KOPT-K1 (cell line): ENCODE data around the gene FAM186B.

Experiments
- H3K27ac ChIP-seq: fragments of 200-600 bp; sonication (generic); 2 replicates; pipeline ENCODE4 v1.5.1; 2016; ENCODE audit warnings: antibody characterized with exemption, mild to moderate bottlenecking, low read depth, low read length; ENCODE audit not compliant: poor library complexity, severe bottlenecking
- H3K36me3 ChIP-seq: fragments of 200-600 bp; sonication (generic); 2 replicates; pipeline ENCODE4 v1.5.1; 2017; ENCODE audit warnings: antibody characterized with exemption, mild to moderate bottlenecking, low read length, moderate library complexity; ENCODE audit not compliant: insufficient read depth
- H3K9me3 ChIP-seq: fragments of 200-600 bp; sonication (generic); 2 replicates; pipeline ENCODE4 v1.5.1; 2017; ENCODE audit warnings: antibody characterized with exemption, low read length, mild to moderate bottlenecking; ENCODE audit not compliant: insufficient read depth, poor library complexity, severe bottlenecking

FAM186B gene

GRCh38 chr12:49599961-49600360 lies 5.5 kb downstream of the FAM186B start:
- no peaks in the 10 kb centered on the region for H3K36me3 ChIP-seq
- no peaks in the 10 kb centered on the region for H3K9me3 ChIP-seq
- no peak overlapping the region for H3K27ac ChIP-seq

DNA sequence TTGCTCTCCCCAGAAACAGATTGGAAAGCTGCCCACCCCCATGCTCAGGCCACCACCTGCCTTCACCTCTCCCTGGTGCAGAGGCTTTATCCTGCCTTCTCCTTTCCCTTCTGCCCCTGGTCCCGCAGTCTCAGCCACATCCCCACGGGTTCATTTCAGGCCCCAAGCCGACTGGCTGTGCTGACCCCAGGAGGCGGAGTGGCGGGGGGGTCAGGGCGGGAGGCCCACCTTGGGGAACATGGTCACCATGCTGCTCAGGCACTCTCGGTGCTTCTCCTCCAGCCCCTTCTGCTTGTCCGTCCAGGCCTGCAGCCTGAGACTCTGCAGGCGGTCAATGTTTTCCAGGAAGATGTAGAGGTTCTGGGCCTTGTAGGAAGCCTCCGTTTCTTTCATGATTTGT lies 6.9 kb downstream of the FAM186B start:
- Histone ChIP-seq H3K27ac (no peak overlapping the region), H3K36me3 (no peaks in the 10 kb centered on the region), H3K9me3 (no peaks in the 10 kb centered on the region)

- peaks cover 23% of the 10 kb centered on the region for H3K36me3 ChIP-seq
- H3K27ac ChIP-seq: no peak overlapping the region
- H3K9me3 ChIP-seq: no peaks in the 10 kb centered on the region
Observed at GRCh38 chr12:49588721-49589516, 16.5 kb downstream of the FAM186B start.

DNA sequence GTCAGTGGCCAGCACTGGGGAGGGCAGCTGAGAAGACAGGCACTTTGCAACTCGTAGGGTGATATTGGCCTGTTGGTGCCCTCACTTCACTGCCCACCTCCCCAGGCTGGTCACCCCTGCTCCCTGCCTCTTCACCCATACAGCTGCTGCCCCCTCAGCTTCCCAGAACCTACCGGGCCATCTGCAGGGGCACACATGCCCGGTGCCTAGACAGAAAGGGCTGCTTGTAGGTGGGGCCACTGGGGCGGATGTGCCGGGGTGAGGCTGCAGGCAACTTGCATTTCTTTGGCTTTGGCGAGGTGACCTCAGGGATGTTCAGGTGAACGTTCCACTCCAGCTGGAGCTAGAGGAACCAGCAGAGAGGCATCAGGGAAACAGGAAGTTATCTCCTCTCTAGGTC lies 17.2 kb downstream of the FAM186B start:
- no peaks in the 10 kb centered on the region for H3K9me3 ChIP-seq
- H3K36me3 ChIP-seq: peaks cover 29% of the 10 kb centered on the region
- H3K27ac ChIP-seq: no peak overlapping the region

DNA sequence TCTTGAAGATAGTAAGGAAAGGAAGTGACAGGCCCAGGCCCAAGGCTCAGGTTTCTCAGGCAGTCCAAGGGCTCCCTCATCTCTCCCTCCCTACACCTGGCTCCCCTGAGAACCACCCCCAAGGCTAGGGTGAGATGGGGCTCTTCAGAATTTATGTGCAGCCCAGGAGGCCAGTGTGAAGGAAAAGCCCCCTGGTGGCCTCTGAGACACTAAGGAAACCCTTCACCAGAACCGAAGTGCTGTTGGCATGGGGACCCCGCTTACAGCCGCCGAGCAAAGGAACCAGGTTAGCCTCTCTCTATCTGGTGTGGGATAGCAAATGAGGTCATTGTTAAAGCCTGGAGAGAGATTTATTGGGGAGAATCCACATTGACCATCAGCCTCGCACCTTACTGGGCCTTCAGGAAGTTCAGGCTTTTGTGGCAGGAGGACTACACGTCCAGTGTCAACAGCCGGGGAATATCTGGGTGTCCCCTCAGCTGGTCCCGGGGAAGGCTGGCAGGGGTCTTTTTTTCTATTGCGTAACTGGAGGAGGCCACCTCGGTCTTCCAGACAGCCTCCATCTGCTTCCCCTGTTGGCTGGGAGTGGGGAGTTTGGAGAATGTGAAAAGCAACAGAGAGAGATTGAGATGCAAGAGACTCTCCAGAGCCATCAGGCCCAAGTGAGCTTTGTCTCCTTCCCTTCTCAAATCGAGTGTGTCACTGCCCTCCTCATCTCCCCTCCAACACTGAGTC lies 18.1 kb downstream of the FAM186B start:
- no peak overlapping the region for H3K27ac ChIP-seq
- H3K36me3 ChIP-seq: peaks cover 29% of the 10 kb centered on the region
- H3K9me3 ChIP-seq: no peaks in the 10 kb centered on the region

DNA sequence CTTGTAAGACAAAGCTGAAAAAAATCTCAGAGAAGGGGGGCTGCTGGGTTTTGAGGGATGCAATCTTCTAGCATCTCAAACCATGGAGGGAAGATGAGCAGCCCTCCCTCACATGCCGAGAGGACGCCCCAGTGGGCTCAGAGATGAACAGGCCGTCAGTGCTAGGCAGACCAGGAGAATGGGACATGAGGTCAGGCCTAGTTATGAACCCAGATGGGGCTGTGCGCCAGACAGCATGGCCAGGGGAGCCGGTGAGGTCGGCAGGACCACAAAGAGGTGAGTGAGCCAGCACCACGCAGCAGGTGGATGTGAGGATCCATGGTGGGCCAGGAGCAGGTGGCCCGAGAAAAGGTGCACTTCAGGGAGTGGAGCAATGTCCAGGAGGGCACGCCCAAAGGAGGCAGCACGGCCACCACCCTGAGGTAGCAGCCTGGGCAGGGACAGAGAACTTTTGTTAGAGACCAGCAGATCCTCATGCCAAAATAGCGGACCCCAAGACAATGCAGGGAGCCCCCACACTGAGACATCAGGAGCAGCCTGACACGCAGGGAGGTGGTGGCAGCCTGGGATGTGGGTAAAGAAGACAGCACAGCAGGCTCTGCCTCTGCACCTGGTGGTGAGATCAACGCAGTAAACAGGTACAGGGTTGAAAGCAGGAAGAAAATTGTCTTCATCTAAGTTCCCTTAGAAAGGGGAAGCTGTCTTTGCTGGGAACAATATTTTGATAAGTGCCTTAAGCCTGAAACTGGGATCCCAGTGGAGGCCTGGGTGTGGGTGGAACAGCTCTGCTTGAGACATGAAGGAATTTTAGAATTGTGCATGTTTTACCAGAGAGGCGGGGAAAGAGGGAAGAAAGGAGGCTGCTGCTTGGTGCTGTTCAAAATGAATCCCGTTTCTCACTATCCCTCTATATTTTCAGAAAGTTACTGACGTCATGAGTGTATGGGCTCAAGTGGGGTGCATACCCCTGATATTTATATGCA lies 19.7 kb downstream of the FAM186B start:
- H3K9me3 ChIP-seq: no peaks in the 10 kb centered on the region
- no peak overlapping the region for H3K27ac ChIP-seq

GRCh38 chr12:49584591-49584990 lies 20.8 kb downstream of the FAM186B start:
- H3K9me3 ChIP-seq: no peaks in the 10 kb centered on the region
- no peak overlapping the region for H3K27ac ChIP-seq
- H3K36me3 ChIP-seq: peaks cover 29% of the 10 kb centered on the region

More for the DNA sequence above, 19.7 kb downstream of the FAM186B start:
- H3K36me3 ChIP-seq: peaks cover 29% of the 10 kb centered on the region

- H3K36me3 ChIP-seq: peaks cover 29% of the 10 kb centered on the region
- H3K9me3 ChIP-seq: no peaks in the 10 kb centered on the region
- no peak overlapping the region for H3K27ac ChIP-seq
Observed at GRCh38 chr12:49583366-49584094, 21.9 kb downstream of the FAM186B start.

DNA sequence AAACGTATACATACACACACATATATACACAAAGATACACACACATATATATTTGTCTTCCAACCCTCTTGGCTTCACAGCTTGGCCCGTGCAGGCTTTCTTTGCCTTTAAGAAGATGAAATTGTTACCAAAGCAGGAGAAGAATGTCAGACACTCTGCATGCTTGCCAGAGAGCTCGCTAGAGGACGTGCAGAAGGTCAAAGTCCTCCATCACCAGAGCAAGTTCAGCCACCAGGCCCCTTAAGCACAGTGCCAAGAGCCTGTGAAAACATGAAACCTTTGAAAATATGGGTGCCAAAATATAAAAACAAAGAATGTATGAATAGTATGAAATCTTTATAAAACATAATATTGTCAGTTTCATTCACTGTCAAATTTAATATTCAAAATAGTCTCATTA lies 22.6 kb downstream of the FAM186B start:
- Histone ChIP-seq H3K36me3 (peaks cover 26% of the 10 kb centered on the region), H3K9me3 (no peaks in the 10 kb centered on the region), H3K27ac (no peak overlapping the region)

- H3K9me3 ChIP-seq: no peaks in the 10 kb centered on the region
- H3K27ac ChIP-seq: no peak overlapping the region
- peaks cover 20% of the 10 kb centered on the region for H3K36me3 ChIP-seq
Observed at GRCh38 chr12:49582201-49582600, 23.2 kb downstream of the FAM186B start.

DNA sequence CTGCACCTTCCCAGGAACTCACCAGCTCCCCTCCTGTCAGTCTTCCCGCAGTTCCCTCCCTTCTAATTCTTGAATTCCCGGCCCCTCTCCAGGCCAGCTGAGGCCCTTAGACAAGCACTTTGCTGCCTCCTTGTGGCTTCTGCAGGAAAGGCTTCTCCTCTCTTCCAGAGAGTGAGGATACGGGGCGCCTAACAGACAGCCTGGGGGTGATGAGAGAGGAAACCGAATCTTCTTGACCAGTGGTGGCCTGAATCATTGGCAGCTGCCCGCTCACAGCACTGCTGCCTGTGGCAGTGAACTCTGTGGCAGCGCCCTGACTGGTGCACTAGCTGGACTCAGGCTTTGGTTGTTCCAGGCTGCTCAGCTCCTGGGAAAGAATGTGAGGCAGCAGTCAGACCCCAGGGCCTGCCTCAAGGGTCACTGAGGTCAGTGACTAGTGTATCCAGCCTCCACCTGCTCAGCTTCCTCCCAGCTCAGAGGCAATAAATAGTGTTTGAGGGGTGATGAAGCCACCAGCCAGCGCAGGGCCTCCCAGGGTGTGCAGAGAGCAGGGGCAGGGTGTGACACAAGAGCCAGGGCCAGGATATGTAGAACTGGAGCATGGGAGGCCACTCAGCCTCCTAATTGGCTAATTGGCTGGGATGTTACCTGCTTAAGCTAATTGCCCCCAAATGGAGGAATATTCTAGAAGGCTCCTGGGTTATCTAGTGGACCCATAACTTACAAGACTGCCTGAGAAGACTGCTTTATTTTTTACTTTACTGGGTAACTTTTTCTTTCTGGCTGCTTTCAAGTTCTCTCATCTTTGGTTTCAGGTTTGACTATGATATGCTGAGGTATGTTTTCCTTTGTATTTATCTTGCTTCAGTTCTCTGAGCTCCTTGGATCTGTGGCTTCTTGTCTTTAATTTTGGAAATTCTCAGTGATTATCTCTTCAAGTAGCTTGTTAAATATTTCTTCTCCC lies 24.6 kb downstream of the FAM186B start:
- no peaks in the 10 kb centered on the region for H3K9me3 ChIP-seq
- H3K27ac ChIP-seq: no peak overlapping the region
- peaks cover 9% of the 10 kb centered on the region; the same call in 1 of the 2 replicates for H3K36me3 ChIP-seq

DNA sequence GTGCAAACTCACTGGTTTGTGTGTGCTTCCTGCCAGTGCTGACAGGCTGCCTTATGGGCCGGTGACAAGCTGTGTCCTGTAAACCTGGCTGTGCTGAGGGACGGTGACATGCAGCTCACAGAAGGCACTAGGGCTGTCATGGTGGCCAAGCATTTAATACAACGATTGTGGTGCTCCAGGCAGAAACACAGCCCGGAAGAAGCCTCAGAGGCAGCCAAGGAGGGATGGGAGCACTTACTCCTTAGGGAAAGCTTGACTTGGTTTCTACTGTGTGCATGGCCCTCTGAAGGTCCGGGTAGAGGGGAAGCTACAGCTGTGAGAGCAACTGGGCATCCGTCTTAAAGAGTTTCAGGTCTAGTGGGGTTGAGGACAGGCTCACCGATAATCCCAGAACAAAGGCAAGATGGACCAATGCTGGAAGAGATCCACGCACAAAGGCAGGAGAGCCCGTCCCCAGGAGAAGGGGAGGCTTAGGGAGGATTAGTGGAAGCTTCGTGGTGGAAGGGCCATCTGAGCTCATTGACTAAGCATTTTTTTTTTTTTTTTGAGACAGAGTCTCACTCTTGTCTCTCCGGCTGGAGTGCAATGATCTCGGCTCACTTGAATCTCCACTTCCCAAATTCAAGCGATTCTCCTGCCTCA lies 26.8 kb downstream of the FAM186B start:
- H3K36me3 ChIP-seq: peaks cover 15% of the 10 kb centered on the region
- H3K9me3 ChIP-seq: no peaks in the 10 kb centered on the region
- H3K27ac ChIP-seq: no peak overlapping the region
